Keratinocyte (primary cell): ENCODE results near the gene TRAF1.

Source experiments
- CTCF ChIP-seq, 3 experiments: IDR thresholded peaks in 1 of 3; conservative IDR thresholded peaks in 1 of 3; optimal IDR thresholded peaks in 1 of 3; 2 replicates in 2 of 3; 3 replicates in 1 of 3; pipeline versions ENCODE3 to v1.5.1; 2011; ENCODE audit warnings: low read length in 3 of 3, mild to moderate bottlenecking in 3 of 3, moderate library complexity in 2 of 3, control low read depth in 1 of 3, inconsistent platforms in 1 of 3; ENCODE audit not compliant: insufficient read depth in 2 of 3; ENCODE audit errors: extremely low read depth in 1 of 3
- EZH2 ChIP-seq: IDR thresholded peaks from one replicate; pipeline ENCODE4 v1.6.1; 2012; ENCODE audit warnings: inconsistent platforms, mild to moderate bottlenecking, low read length, moderate library complexity

GRCh38 chr9:120960001-120960400 is 33.4 kb upstream of the TRAF1 start:
- TF ChIP-seq CTCF (optimal IDR thresholded peaks at IDR 0.05 in 1 of 3, IDR thresholded peaks at IDR 0.05 in 1 of 3, conservative IDR thresholded peaks at IDR 0.05 in 1 of 3; ENCODE audit: extremely low read depth in 1 of 3, insufficient read depth in 2 of 3, low read length in 3 of 3) (no peak), EZH2 (no peak)
